Stimulated activated CD4-positive, alpha-beta T cell treated with anti-CD3 and anti-CD28 coated beads, Interleukin-1b, Interleukin-23, amount 100 ng/mL, for 4 hours (primary cell): ENCODE results near the gene ME3.
"Not testable (repeated sequence)": the region's sequence is repeated elsewhere in the genome, so short reads cannot be mapped to it uniquely, and the experiment has no call there.

Source experiments
- DNase-seq, 2 donors: peaks; one replicate each; pipeline ENCODE4 v3.0.0-alpha.2; 2020; ENCODE audit warnings: low read depth in 2 of 2

Gene ME3

GRCh38 chr11:86587264-86588193 lies 84.9 kb downstream of the ME3 start:
- DNase-seq = no peak

GRCh38 chr11:86586307-86586706 lies 86.1 kb downstream of the ME3 start:
- DNase-seq = no peak

GRCh38 chr11:86582898-86583297 lies 89.5 kb downstream of the ME3 start:
- DNase-seq = no peak

GRCh38 chr11:86580535-86580934 lies 91.9 kb downstream of the ME3 start:
- DNase-seq = no peak

GRCh38 chr11:86579406-86579731 lies 93.0 kb downstream of the ME3 start:
- no peak for DNase-seq

GRCh38 chr11:86578727-86579405 lies 93.5 kb downstream of the ME3 start:
- no peak for DNase-seq

GRCh38 chr11:86577644-86578636 lies 94.5 kb downstream of the ME3 start:
- DNase-seq = no peak

- no peak for DNase-seq
Measured at GRCh38 chr11:86576946-86577624, 95.3 kb downstream of the ME3 start.

- DNase-seq = no peak
Measured at GRCh38 chr11:86575927-86576326, 96.5 kb downstream of the ME3 start.

- DNase-seq = no peak
Measured at GRCh38 chr11:86575208-86575855, 97.1 kb downstream of the ME3 start.

GRCh38 chr11:86574493-86575207 lies 97.8 kb downstream of the ME3 start:
- DNase-seq = no peak

GRCh38 chr11:86571273-86571948 lies 101.0 kb downstream of the ME3 start:
- DNase-seq = no peak

- no peak for DNase-seq
Measured at GRCh38 chr11:86570451-86570850, 102.0 kb downstream of the ME3 start.

- DNase-seq = no peak
Measured at GRCh38 chr11:86570020-86570419, 102.4 kb downstream of the ME3 start.

GRCh38 chr11:86569109-86569508 lies 103.3 kb downstream of the ME3 start:
- no peak for DNase-seq

- DNase-seq = no peak
Measured at GRCh38 chr11:86565801-86566312, 106.6 kb downstream of the ME3 start.

GRCh38 chr11:86565388-86565787 lies 107.0 kb downstream of the ME3 start:
- DNase-seq = no peak

GRCh38 chr11:86562842-86563241 lies 109.6 kb downstream of the ME3 start:
- not testable (repeated sequence) for DNase-seq

- DNase-seq = no peak
Measured at GRCh38 chr11:86559311-86559945, 113.0 kb downstream of the ME3 start.
